ENCODE results near the gene FAM53B.

The FAM53B gene

DNA sequence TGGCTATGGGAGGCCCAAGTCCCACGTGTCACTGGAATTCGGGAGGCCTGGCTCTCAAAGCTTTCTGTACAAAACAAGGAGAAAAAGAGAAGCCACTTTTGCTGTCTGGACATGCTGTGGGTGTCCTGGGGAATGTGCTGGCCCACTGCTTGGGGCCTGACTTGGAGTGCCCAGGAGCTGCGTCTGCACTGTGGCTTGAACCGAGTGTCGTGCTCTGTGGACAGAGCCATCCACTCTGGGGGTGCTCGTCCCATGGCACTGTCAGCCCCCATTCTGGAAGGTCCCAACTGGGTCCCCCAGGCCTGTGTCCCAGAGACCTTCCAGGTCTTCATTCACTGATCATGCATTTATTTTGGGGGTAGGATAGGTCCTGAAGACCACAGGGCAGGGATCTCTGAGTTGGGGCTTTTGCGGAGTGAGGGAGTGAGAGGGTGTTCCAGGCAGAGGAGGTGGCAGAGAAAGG, 144.6 kb downstream of the FAM53B start (continued):
- TF ChIP-seq ZNF175 (tag by site-specific recombination; IDR thresholded peaks at IDR 0.05) = no peak
- TF ChIP-seq ZSCAN30 (tag by site-specific recombination; IDR thresholded peaks at IDR 0.05) = no peak
- TF ChIP-seq, protein P1, sequence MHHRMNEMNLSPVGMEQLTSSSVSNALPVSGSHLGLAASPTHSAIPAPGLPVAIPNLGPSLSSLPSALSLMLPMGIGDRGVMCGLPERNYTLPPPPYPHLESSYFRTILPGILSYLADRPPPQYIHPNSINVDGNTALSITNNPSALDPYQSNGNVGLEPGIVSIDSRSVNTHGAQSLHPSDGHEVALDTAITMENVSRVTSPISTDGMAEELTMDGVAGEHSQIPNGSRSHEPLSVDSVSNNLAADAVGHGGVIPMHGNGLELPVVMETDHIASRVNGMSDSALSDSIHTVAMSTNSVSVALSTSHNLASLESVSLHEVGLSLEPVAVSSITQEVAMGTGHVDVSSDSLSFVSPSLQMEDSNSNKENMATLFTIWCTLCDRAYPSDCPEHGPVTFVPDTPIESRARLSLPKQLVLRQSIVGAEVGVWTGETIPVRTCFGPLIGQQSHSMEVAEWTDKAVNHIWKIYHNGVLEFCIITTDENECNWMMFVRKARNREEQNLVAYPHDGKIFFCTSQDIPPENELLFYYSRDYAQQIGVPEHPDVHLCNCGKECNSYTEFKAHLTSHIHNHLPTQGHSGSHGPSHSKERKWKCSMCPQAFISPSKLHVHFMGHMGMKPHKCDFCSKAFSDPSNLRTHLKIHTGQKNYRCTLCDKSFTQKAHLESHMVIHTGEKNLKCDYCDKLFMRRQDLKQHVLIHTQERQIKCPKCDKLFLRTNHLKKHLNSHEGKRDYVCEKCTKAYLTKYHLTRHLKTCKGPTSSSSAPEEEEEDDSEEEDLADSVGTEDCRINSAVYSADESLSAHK (tag by site-specific recombination; IDR thresholded peaks at IDR 0.05) = no peak
- no peak for TF ChIP-seq ZNF184 (tag by site-specific recombination; IDR thresholded peaks at IDR 0.05)
- no peak for TF ChIP-seq ZNF629 (tag by site-specific recombination; IDR thresholded peaks at IDR 0.05)
- TF ChIP-seq ZNF785 (tag by site-specific recombination; IDR thresholded peaks at IDR 0.05) = no peak

DNA sequence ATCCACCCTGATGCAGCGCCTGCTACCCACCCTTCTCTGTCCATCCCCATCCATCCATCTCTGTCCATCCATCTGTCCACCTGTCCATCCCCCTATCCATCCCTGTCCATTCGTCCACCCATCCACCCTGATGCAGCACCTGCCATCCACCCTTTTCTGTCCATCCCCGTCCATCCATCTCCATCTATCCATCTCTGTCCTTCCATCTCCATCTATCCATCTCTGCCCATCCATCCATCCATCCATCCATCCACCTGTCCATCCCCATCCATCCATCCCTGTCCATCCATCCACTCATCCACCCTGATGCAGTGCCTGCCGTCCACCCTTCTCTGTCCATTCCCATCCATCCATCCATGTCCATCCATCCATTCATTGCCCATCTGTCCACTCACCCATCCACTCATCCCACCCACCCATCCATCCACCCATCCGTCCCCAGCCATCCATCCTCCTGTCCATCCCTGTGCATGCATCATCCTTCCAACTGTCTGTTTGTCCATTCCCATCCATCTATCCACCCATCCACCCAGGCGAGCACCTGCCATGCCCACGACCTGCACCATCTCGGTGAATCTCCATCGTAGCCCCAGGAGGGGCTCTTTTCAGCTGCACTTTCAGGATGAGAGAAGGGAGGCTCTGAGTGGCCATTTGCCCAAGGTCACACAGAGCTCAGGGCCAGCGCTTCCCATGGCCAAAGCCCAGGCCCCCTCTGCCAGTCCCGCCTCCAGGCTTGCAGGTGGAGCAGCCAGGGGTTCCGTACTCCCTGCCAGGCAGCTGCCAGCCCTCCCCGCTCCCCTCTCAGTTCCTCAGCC, 145.2 kb downstream of the FAM53B start:
- H3K4me1 ChIP-seq (ENCODE audit: control insufficient read depth, insufficient read depth, low read length) = no peaks in the 10 kb centered on the region
- no peaks in the 10 kb centered on the region for H3K9me3 ChIP-seq (ENCODE audit: control insufficient read depth, insufficient read depth, low read depth, low read length)
- no peak overlapping the region for H3K27ac ChIP-seq (ENCODE audit: extremely low read depth, low read depth, low read length)
- H3K36me3 ChIP-seq (ENCODE audit: control insufficient read depth in 2 of 2, insufficient read depth in 1 of 2, low read length in 2 of 2) = no peaks in the 10 kb centered on the region
- ChIA-PET POLR2A (no interaction called here), CTCF (no interaction called here)
- H3K4me3 ChIP-seq (ENCODE audit: low read depth, low read length) = no peak overlapping the region
- TF ChIP-seq ZNF302 (tag by site-specific recombination; IDR thresholded peaks at IDR 0.05; ENCODE audit: low read depth) = no peak
- TF ChIP-seq, protein P2, sequence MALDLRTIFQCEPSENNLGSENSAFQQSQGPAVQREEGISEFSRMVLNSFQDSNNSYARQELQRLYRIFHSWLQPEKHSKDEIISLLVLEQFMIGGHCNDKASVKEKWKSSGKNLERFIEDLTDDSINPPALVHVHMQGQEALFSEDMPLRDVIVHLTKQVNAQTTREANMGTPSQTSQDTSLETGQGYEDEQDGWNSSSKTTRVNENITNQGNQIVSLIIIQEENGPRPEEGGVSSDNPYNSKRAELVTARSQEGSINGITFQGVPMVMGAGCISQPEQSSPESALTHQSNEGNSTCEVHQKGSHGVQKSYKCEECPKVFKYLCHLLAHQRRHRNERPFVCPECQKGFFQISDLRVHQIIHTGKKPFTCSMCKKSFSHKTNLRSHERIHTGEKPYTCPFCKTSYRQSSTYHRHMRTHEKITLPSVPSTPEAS (tag by site-specific recombination; IDR thresholded peaks at IDR 0.05) = no peak
- TF ChIP-seq, protein P3, sequence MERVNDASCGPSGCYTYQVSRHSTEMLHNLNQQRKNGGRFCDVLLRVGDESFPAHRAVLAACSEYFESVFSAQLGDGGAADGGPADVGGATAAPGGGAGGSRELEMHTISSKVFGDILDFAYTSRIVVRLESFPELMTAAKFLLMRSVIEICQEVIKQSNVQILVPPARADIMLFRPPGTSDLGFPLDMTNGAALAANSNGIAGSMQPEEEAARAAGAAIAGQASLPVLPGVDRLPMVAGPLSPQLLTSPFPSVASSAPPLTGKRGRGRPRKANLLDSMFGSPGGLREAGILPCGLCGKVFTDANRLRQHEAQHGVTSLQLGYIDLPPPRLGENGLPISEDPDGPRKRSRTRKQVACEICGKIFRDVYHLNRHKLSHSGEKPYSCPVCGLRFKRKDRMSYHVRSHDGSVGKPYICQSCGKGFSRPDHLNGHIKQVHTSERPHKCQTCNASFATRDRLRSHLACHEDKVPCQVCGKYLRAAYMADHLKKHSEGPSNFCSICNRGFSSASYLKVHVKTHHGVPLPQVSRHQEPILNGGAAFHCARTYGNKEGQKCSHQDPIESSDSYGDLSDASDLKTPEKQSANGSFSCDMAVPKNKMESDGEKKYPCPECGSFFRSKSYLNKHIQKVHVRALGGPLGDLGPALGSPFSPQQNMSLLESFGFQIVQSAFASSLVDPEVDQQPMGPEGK (tag by site-specific recombination; IDR thresholded peaks at IDR 0.05) = no peak
- TF ChIP-seq ZNF133 (tag by site-specific recombination; IDR thresholded peaks at IDR 0.05) = no peak; the same call in 1 of the 2 replicates
- TF ChIP-seq ZBTB20 (tag by site-specific recombination; IDR thresholded peaks at IDR 0.05) = no peak
- TF ChIP-seq, protein P4, sequence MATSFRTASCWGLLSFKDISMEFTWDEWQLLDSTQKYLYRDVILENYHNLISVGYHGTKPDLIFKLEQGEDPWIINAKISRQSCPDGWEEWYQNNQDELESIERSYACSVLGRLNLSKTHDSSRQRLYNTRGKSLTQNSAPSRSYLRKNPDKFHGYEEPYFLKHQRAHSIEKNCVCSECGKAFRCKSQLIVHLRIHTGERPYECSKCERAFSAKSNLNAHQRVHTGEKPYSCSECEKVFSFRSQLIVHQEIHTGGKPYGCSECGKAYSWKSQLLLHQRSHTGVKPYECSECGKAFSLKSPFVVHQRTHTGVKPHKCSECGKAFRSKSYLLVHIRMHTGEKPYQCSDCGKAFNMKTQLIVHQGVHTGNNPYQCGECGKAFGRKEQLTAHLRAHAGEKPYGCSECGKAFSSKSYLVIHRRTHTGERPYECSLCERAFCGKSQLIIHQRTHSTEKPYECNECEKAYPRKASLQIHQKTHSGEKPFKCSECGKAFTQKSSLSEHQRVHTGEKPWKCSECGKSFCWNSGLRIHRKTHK (tag by site-specific recombination; IDR thresholded peaks at IDR 0.05) = no peak
- TF ChIP-seq ZNF529 (tag by site-specific recombination; IDR thresholded peaks at IDR 0.05; ENCODE audit: insufficient replicate concordance) = no peak
- peak; percentile 42; the same call in 1 of the 2 replicates for TF ChIP-seq ZBTB17 (tag by site-specific recombination; IDR thresholded peaks at IDR 0.05)
- no peak for TF ChIP-seq ZNF114 (tag by site-specific recombination; IDR thresholded peaks at IDR 0.05)
- no peak for TF ChIP-seq ZNF292 (tag by site-specific recombination; IDR thresholded peaks at IDR 0.05; ENCODE audit: borderline replicate concordance, low read depth)
- TF ChIP-seq, protein P5, sequence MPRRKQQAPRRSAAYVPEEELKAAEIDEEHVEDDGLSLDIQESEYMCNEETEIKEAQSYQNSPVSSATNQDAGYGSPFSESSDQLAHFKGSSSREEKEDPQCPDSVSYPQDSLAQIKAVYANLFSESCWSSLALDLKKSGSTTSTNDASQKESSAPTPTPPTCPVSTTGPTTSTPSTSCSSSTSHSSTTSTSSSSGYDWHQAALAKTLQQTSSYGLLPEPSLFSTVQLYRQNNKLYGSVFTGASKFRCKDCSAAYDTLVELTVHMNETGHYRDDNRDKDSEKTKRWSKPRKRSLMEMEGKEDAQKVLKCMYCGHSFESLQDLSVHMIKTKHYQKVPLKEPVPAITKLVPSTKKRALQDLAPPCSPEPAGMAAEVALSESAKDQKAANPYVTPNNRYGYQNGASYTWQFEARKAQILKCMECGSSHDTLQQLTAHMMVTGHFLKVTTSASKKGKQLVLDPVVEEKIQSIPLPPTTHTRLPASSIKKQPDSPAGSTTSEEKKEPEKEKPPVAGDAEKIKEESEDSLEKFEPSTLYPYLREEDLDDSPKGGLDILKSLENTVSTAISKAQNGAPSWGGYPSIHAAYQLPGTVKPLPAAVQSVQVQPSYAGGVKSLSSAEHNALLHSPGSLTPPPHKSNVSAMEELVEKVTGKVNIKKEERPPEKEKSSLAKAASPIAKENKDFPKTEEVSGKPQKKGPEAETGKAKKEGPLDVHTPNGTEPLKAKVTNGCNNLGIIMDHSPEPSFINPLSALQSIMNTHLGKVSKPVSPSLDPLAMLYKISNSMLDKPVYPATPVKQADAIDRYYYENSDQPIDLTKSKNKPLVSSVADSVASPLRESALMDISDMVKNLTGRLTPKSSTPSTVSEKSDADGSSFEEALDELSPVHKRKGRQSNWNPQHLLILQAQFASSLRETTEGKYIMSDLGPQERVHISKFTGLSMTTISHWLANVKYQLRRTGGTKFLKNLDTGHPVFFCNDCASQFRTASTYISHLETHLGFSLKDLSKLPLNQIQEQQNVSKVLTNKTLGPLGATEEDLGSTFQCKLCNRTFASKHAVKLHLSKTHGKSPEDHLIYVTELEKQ (tag by site-specific recombination; IDR thresholded peaks at IDR 0.05; ENCODE audit: borderline replicate concordance) = no peak
- TF ChIP-seq ZNF366 (tag by site-specific recombination; conservative IDR thresholded peaks at IDR 0.05) = peak; percentile 96
- TF ChIP-seq ZNF585B (tag by site-specific recombination; IDR thresholded peaks at IDR 0.05) = no peak
- no peak for TF ChIP-seq ZNF184 (tag by site-specific recombination; IDR thresholded peaks at IDR 0.05)
- no peak for TF ChIP-seq ZNF830 (tag by site-specific recombination; IDR thresholded peaks at IDR 0.05; ENCODE audit: low read depth)
- TF ChIP-seq ZEB2 (tag by site-specific recombination; IDR thresholded peaks at IDR 0.05) = no peak
